Measurements from ENCODE around the gene SUPT16H. TPM values are rescaled to one million over a fixed set of nuclear protein-coding genes. Genes with fewer than 3 reads are reported as not detected.

The SUPT16H gene
- total and polyA plus RNA-seq, 11 donors = 19.5 to 42.3 (median 29.6) TPM

GRCh38 chr14:21302013-21302835, 81.6 kb downstream of the SUPT16H start:
- TF ChIP-seq POLR2A (IDR thresholded peaks at IDR 0.05) (no peak), CTCF (IDR thresholded peaks at IDR 0.05) (no peak)
- Histone ChIP-seq H3K27ac (no peak overlapping the region), H3K36me3 (no peaks in the 10 kb centered on the region), H3K4me3 (no peak overlapping the region), H3K9me3 (no peaks in the 10 kb centered on the region), H3K4me1 (peaks cover 0 to 7% (median 0%) of the 10 kb centered on the region in 12 donors), H3K27me3 (peaks cover 0 to 18% (median 0%) of the 10 kb centered on the region in 9 donors)
- intact Hi-C loops (cut with DNase I) = no loop called here
- ATAC-seq (no peak), DNase-seq (no peak)
- WGBS, 4 donors = 81 to 90% (median 85%) methylated on average over 8 of the region's 8 CpGs

Other genes starting within 250 kb of the SUPT16H start
- gene OR5AU1, start 228.0 kb downstream of the SUPT16H start, total RNA-seq = not detected
- gene OR5AU1, start 228.0 kb downstream of the SUPT16H start, polyA plus RNA-seq = not detected
- 100 to 1,000 TPM; 201 to 289 (median 249) TPM for gene HNRNPC, start 114.6 kb downstream of the SUPT16H start, total RNA-seq
- 100 to 1,000 TPM; 255 to 389 TPM for gene HNRNPC, start 114.6 kb downstream of the SUPT16H start, polyA plus RNA-seq
- gene RPGRIP1, start 103.9 kb downstream of the SUPT16H start, total RNA-seq = under 1 TPM in 8 of 9 donors, not detected in 1; 0.12 to 0.81 (median 0.41) TPM
- under 1 TPM; 0.14 to 0.23 TPM for gene RPGRIP1, start 103.9 kb downstream of the SUPT16H start, polyA plus RNA-seq
- 10 to 100 TPM; 24.7 to 56.9 (median 42.3) TPM for gene CHD8, start 72.1 kb upstream of the SUPT16H start, total RNA-seq
- 10 to 100 TPM; 19.0 to 21.2 TPM for gene CHD8, start 72.1 kb upstream of the SUPT16H start, polyA plus RNA-seq
- 10 to 100 TPM; 13.3 to 24.5 (median 17.2) TPM for gene RAB2B, start 92.9 kb upstream of the SUPT16H start, total RNA-seq
- 10 to 100 TPM in 1 of 2 donors, 1 to 10 TPM in 1; 7.0 to 12.6 TPM for gene RAB2B, start 92.9 kb upstream of the SUPT16H start, polyA plus RNA-seq
- 100 to 1,000 TPM in 1 of 9 donors, 10 to 100 TPM in 8; 51.1 to 100 (median 87.4) TPM for gene TOX4, start 93.2 kb upstream of the SUPT16H start, total RNA-seq
- gene TOX4, start 93.2 kb upstream of the SUPT16H start, polyA plus RNA-seq = 10 to 100 TPM; 16.2 to 59.7 TPM
- 10 to 100 TPM; 21.0 to 37.0 (median 25.2) TPM for gene METTL3, start 127.3 kb upstream of the SUPT16H start, total RNA-seq
- 10 to 100 TPM; 25.8 to 26.8 TPM for gene METTL3, start 127.3 kb upstream of the SUPT16H start, polyA plus RNA-seq
- gene SALL2, start 142.3 kb upstream of the SUPT16H start, total RNA-seq = 1 to 10 TPM; 2.5 to 9.4 (median 3.9) TPM
- gene SALL2, start 142.3 kb upstream of the SUPT16H start, polyA plus RNA-seq = 1 to 10 TPM; 1.4 to 1.8 TPM
- gene OR10G3, start 196.1 kb upstream of the SUPT16H start, total RNA-seq = under 1 TPM in 1 of 9 donors, not detected in 8; 0.18 TPM
- gene OR10G3, start 196.1 kb upstream of the SUPT16H start, polyA plus RNA-seq = not detected